ENCODE results near the gene DOCK2.
"Not testable (repeated sequence)": the region's sequence is repeated elsewhere in the genome, so short reads cannot be mapped to it uniquely, and the experiment has no call there.

DOCK2 gene

DNA sequence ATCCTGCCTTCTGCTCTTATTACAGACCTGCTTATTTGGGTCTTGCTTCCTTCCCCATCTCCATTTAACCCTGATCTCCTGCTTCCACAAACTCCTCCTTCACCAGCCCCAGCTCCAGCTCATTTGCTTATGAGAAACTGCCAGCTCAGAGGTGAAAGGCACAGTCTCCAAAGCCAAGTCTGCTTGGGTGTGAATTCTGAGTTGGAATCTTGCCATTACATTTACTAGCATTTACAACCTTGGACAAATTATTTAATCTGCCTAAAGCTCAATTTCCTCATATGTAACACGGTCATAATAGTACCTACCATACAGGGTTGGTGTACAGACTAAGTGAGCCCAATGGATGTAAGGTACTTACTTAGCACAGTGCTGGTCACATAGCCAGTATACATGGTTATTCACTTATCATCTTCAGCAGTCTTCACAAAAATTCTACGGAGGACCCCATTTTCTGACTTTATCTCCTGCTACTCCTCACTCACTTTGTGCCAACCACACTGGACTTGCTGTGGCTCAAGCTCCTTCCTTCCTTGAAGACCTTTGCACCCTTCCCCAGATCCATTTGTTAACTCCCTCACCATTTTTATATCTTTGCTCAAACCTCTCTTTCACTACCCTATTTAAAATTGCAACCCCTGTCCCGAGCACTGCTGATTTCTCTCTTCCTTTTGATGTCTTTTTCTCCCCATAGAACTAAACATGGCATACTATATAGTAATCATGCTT lies 86.2 kb downstream of the DOCK2 start:
- no peak for DNase-seq

GRCh38 chr5:169724303-169725087 lies 87.4 kb downstream of the DOCK2 start:
- DNase-seq = no peak

DNA sequence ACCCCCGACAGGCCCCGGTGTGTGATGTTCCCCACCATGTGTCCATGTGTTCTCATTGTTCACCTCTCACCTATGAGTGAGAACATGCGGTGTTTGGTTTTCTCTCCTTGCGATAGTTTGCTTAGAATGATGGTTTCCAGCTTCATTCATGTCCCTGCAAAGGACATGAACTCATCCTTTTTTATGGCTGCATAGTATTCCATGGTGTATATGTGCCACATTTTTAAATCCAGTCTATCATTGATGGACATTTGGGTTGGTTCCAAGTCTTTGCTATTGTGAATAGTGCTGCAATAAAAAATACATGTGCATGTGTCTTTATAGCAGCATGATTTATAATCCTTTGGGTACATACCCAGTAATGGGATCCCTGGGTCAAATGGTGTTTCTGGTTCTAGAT lies 88.6 kb downstream of the DOCK2 start:
- DNase-seq = not testable (repeated sequence)

DNA sequence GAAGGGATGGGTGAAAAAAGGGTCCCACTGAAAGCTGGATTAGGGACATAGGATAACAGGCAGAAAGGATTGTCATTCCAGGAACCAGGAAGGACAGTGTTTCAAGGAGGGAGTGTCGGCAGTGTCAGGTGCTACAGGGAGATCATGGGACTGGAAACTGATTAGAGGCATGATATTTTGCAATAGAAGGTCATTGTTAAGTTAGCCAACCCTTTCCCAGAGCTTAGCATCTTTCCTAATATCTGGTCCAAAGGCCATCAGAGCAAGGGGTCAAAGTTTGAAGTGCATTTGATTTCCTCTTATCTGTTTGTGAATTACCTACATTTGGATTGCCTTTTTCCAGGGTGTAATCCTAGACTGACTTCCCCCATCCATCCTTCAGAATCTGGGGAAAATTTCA lies 91.3 kb downstream of the DOCK2 start:
- no peak for DNase-seq

DNA sequence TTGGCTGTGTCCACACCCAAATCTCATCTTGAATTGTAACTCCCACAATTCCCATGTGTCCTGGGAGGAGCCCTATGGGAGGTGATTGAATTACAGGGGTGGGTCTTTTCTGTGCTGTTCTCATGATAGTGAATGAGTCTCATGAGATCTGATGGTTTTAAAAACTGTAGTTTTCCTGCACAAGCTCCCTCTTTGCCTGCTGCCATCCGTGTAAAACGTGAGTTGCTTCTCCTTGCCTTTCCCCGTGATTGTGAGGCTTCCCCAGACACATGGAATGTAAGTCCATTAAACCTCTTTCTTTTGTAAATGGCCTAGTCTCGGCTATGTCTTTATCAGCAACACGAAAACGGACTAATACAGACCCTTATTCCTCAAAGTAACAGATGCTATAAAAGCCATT lies 94.1 kb downstream of the DOCK2 start:
- DNase-seq = no peak

DNA sequence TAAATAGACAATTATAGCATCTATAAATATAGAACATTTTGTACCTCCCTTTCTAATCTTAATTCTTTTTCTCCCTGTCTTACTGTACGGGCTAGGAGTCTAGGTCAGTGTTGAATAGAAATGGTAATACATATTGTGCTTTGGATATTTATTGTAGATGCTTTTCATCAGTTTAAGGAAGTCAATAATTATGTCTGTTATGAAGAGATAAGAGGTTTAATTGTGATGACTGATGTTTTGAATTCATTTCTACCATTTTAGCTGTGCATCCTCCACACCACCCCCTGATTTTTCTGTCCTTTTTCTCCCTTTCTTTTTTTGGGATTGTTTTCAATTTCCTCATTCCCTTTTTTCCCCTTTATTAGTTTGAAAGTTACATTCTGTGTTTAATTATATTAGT lies 95.8 kb downstream of the DOCK2 start:
- no peak for DNase-seq

- no peak for DNase-seq
These were observed 98.8 kb downstream of the DOCK2 start for GRCh38 chr5:169735913-169736312.

DNA sequence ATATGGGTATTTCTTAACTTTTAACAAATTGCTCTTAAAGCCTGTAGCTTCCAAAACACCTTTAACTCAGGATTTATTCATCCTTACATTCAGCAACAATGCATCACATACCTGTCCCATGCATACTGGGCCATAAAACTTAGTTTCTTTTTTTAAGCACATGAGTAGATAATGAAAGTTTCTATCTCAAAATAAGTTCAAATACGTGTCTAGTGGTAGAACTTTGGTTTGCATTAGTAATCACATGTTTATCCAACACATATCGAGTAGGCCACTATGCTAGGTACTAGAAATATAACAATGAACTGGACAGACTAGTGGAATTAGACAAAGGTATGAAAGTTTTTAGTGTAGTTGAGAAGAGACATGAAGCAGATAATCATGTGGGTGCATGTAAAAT lies 99.6 kb downstream of the DOCK2 start:
- no peak for DNase-seq

DNA sequence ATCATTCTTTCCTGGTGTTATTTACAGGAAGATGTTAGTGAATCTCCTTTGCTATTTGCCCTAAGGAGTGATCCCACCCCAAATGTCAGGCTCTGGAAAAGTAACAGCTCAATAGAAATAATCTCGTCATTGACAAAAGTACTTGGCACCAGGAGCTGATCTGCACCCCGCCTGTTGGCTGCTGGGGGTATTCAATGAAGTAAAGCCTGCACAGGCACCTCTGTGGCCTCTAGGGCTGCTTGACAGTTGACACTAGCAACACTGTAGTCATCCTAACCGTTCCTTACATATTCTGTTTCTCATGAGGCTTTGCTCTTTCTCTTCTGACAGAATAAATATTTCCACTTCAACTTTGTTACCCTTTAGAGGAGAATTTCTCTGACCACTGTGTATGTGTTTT lies 103.4 kb downstream of the DOCK2 start:
- DNase-seq = no peak

- DNase-seq = no peak
These were observed 105.8 kb downstream of the DOCK2 start for GRCh38 chr5:169742771-169743296.

- DNase-seq = no peak
These were observed 107.3 kb downstream of the DOCK2 start for GRCh38 chr5:169744336-169744735.

DNA sequence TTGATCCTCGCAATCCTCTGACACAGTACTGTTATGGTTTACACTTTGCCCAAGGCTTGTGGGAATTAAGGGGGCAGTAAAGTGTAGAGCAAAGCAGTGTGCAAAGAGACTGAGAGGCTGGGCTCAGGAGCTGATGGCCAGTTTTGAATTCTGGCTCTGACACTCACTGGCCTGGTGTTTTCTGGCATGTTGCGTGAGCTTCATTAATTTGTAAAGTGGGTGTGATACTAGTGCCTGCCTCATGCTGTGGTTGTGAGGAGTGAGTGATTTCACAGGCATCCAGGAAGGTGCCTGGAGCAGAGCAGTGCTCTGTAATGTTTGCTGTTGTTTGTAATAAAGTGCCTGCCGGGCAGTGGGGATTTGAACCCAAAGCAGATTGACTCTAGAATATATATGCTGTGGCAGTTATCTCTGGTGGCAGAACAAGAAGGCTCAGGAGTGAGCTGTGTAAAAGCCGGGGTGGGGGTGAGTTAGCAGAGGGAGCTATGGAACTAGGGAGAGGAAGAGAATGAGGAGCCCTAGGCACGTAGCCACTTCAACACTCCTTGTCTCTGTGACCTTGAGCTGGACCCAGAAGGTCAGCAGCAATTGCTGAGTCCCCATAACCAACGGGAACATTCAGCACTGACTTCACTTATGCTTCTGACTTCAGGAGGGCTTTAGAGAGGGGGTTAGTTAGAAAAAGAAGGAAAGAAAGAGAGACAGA lies 108.5 kb downstream of the DOCK2 start:
- no peak for DNase-seq

- no peak for DNase-seq
These were observed 109.1 kb downstream of the DOCK2 start for GRCh38 chr5:169746147-169746694.

- DNase-seq = no peak
These were observed 111.1 kb downstream of the DOCK2 start for GRCh38 chr5:169748174-169748573.

GRCh38 chr5:169749295-169749694 lies 112.2 kb downstream of the DOCK2 start:
- no peak for DNase-seq

DNA sequence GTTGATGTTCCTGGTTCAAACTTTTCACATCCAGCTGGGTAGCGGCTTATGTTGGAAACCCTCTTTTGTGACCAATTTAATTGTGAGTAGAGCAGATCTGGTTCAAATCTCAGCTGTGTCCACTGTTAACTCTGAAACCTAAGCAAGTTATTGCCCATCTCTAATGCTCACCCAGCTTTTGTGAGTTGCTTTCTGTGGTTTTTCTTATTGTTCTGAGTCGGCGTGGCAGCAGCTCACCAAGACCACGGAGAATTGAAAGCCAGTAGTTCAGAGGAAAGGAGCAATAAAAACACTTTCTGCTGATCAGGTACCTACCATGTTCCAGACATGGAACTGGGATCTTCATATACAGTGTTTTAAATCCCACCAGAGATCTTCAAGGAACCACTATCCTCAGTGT lies 114.4 kb downstream of the DOCK2 start:
- DNase-seq = no peak

DNA sequence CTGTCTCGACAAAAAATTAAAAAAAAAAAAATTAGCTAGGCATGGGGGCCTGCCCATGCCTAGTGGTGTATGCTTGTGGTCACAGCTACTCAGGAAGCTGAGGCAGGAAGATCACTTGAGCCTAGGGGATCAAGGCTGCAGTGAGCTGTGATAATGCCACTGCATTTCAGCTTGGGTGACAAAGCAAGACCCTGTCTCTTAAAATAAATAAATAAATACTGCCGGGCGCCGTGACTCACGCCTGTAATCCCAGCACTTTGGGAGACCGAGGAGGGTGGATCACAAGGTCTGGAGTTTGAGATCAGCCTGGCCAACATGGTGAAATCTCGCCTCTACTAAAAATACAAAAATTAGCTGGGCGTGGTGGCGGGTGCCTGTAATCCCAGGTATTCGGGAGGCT lies 115.5 kb downstream of the DOCK2 start:
- not testable (repeated sequence) for DNase-seq

GRCh38 chr5:169753795-169754194 lies 116.7 kb downstream of the DOCK2 start:
- DNase-seq = no peak

DNA sequence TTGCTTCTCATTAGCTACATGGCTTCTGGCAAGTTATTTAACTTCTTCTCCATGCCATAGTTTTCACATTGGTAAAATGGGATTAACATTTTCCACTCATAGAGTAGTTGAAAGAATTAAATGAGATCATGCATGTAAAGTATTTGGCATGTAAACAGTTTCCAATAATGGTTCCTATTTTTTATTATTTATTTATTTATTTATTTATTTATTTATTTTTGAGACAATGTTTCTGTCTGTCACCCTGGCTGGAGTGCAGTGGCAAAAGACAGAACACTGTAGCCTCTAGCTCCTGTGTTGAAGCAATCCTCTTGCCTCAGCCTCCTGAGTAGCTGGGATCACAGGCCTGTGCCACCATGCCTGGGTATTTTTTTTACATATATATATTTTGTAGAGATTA lies 117.7 kb downstream of the DOCK2 start:
- DNase-seq = no peak

GRCh38 chr5:169756071-169756765 lies 119.1 kb downstream of the DOCK2 start:
- DNase-seq = no peak

DNA sequence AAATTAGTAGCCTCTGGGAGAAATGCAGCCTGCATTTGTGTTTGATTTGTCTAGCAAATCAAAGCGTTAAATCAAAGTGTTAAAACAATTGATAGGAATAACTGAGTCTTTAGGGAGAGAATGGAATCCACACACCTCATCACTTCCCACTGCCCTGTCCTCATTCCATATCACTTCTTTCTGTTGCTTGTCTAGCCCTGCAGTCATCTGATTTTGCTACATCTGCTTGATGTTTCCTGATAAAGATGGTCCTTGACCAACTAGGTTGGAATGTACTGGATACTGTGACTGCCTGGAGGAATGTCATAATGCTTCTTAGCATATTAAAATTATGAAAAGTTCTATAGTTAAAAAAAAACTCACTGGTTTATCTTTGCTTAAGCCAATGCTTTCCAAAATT lies 119.9 kb downstream of the DOCK2 start:
- no peak for DNase-seq

DNA sequence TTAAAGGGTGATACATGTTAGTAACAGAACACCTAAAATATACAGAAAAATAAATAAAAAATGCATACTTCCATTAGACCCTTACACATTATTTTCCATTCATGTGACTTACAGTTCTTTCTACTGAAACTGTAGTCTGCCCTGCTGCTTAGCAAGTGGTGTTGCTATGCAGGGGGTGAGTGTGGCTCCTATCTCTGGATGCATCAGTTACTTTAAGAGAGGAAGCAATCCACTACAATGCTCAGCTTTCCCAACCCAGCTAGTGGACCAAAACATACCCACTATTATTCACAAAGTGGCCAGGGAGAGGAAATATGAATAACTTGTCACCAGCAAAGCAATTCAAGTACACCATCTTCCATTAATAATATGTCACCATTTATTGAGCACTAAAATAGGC lies 121.8 kb downstream of the DOCK2 start:
- DNase-seq = no peak

- DNase-seq = no peak
These were observed 123.2 kb downstream of the DOCK2 start for GRCh38 chr5:169760229-169760628.

Measured in stimulated activated CD4-positive, alpha-beta T cell treated with anti-CD3 and anti-CD28 coated beads, Interleukin-12 subunit alpha, Interleukin-12 subunit beta, amount 100 ng/mL, for 4 hours (primary cell).